OCI-LY3 (cell line): ENCODE data around the gene PML.

Experiments
- H2AFZ ChIP-seq: fragments of 200-600, 300-600 bp; shearing (Covaris generic); 2 replicates; pipeline ENCODE4 v1.6.0; 2014; ENCODE audit warnings: antibody characterized with exemption, low read depth, low read length
- H3K27ac ChIP-seq: fragments of 200-600, 300-600 bp; sonication (generic); 2 replicates; pipeline ENCODE4 v1.5.1; 2014; ENCODE audit warnings: mild to moderate bottlenecking, low read length, moderate library complexity, mixed read lengths
- H3K27me3 ChIP-seq: fragments of 200-600, 300-600 bp; sonication (generic); 2 replicates; pipeline ENCODE4 v1.6.1; 2014; ENCODE audit warnings: low read depth, low read length, mixed read lengths
- H3K36me3 ChIP-seq: fragments of 200-600, 300-600 bp; sonication (generic); replicated peaks from 2 replicates; pipeline ENCODE3; 2014; ENCODE audit warnings: low read depth, low read length, mixed read lengths
- H3K4me1 ChIP-seq: fragments of 300-600, 200-600 bp; sonication (generic); 2 replicates; pipeline ENCODE4 v1.6.1; 2014; ENCODE audit warnings: low read length, mixed read lengths
- H3K4me2 ChIP-seq: fragments of 200-600, 300-600 bp; sonication (generic); 2 replicates; pipeline ENCODE4 v1.6.1; 2014; ENCODE audit warnings: low read length, mixed read lengths
- H3K4me3 ChIP-seq: fragments of 300-600, 200-600 bp; sonication (generic); 2 replicates; pipeline ENCODE4 v1.5.1; 2014; ENCODE audit warnings: antibody characterized with exemption, mild to moderate bottlenecking, low read length, moderate library complexity
- H3K79me2 ChIP-seq: fragments of 300-600, 200-600 bp; shearing (Covaris generic); 2 replicates; pipeline ENCODE4 v1.6.1; 2014; ENCODE audit warnings: mild to moderate bottlenecking, low read length, mixed read lengths
- H3K9ac ChIP-seq: fragments of 300-600, 200-600 bp; shearing (Covaris generic); 2 replicates; pipeline ENCODE4 v1.6.0; 2014; ENCODE audit warnings: mild to moderate bottlenecking, low read length, moderate library complexity
- H3K9me3 ChIP-seq: fragments of 200-600, 300-600 bp; shearing (Covaris generic); 2 replicates; pipeline ENCODE4 v1.6.1; 2014; ENCODE audit warnings: low read length, mixed read lengths; ENCODE audit not compliant: insufficient read depth
- H4K20me1 ChIP-seq: fragments of 200-600, 300-600 bp; sonication (generic); 2 replicates; pipeline ENCODE4 v1.6.1; 2016; ENCODE audit warnings: low read length, mixed read lengths; ENCODE audit not compliant: insufficient read depth
- EZH2phosphoT487 ChIP-seq: fragments of 200-600 bp; shearing (Covaris generic); IDR thresholded peaks from 2 replicates; pipeline ENCODE4 v1.6.1; 2018; ENCODE audit warnings: antibody characterized with exemption, mixed run types, low read depth
- TF ChIP-seq, protein P1 (sequence below): fragments of 200-600, 300-600 bp; sonication (generic); IDR thresholded peaks from 2 replicates; pipeline ENCODE4 v1.5.1; 2014; ENCODE audit warnings: antibody characterized with exemption, low read length, low read depth

PML gene

DNA sequence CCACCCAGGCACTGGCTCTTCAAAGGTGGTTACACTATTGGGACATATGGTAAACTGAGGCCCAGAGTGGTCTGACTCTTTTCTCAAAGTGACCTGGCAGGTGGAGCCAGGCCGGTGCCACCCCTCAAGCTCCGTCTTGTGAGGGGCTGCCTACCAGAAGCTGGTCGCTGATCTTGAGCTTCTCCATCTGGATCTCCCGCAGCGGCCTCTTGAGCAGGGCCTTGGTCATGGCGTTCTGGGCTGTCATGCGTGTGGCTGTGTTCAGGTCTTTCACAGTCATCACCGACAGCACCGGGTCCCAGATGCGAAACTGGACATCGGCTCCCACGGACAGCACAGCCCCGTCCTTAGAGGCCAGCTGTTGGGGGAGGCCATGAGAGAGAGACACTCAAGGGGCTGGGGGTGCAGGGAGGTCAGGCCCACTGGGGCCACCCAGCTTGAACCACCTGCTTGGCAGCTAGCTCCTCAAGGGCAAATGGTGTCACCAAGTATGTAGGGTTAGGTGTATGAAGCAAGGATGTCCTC lies 6.0 kb upstream of the PML start:
- H3K4me2 ChIP-seq: peak overlapping the region; percentile 51
- H3K27me3 ChIP-seq: no peaks in the 10 kb centered on the region
- H3K4me3 ChIP-seq: no peak overlapping the region
- H3K36me3 ChIP-seq: peaks cover 14% of the 10 kb centered on the region
- H3K9ac ChIP-seq: peak overlapping the region; percentile 55; the same call in 1 of the 2 replicates
- H3K9me3 ChIP-seq: no peaks in the 10 kb centered on the region
- TF ChIP-seq EZH2phosphoT487: no peak
- TF ChIP-seq, protein P1, sequence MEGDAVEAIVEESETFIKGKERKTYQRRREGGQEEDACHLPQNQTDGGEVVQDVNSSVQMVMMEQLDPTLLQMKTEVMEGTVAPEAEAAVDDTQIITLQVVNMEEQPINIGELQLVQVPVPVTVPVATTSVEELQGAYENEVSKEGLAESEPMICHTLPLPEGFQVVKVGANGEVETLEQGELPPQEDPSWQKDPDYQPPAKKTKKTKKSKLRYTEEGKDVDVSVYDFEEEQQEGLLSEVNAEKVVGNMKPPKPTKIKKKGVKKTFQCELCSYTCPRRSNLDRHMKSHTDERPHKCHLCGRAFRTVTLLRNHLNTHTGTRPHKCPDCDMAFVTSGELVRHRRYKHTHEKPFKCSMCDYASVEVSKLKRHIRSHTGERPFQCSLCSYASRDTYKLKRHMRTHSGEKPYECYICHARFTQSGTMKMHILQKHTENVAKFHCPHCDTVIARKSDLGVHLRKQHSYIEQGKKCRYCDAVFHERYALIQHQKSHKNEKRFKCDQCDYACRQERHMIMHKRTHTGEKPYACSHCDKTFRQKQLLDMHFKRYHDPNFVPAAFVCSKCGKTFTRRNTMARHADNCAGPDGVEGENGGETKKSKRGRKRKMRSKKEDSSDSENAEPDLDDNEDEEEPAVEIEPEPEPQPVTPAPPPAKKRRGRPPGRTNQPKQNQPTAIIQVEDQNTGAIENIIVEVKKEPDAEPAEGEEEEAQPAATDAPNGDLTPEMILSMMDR: no peak
- peaks cover 27% of the 10 kb centered on the region for H3K79me2 ChIP-seq
- no peaks in the 10 kb centered on the region for H4K20me1 ChIP-seq
- peak overlapping the region; percentile 91 for H3K27ac ChIP-seq
- peaks cover 79% of the 10 kb centered on the region for H3K4me1 ChIP-seq
- no peak overlapping the region for H2AFZ ChIP-seq

DNA sequence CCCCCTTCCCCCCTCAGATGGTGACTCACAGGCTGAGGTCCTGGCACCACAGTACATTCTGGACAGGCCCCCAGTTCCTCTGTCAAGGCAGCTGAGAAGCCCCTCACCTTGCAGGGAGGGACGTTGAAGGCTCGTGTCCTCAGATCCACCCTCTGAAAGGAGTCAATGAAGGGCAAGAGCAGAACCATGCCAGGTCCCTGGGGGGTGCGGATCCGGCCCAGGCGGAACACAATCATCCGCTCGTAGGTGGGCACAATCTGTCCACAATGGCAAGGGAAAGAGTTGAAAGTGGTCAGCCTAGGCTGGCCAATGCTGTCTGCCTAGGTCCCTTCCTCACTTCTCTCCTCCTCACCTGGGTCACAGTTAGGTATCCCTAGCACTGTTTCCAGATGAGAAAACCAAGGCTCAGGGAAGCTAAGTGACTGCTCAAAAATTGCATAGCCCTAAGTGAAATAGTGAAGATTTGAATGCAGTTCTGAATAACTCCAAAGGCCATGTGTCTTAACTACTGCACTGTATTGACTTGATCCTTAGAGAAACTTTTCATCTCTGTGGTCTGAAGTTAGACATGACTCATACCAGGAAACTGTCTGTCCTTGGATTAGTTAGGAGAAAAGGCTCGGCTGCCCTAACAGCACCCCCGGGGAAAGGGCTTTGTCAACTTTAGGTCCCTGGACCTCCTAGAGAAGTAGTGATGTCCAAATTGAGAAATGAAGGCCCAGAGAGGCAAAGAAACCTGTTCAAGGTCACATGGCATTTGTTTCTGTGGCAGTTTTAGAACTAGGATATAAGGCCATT lies 5.3 kb upstream of the PML start:
- Histone ChIP-seq H2AFZ (no peak overlapping the region), H3K79me2 (peaks cover 31% of the 10 kb centered on the region), H3K27me3 (no peaks in the 10 kb centered on the region), H3K27ac (peak overlapping the region; percentile 91), H3K4me2 (peak overlapping the region; percentile 51), H4K20me1 (no peaks in the 10 kb centered on the region), H3K4me3 (no peak overlapping the region), H3K9me3 (no peaks in the 10 kb centered on the region), H3K9ac (peak overlapping the region; percentile 55; the same call in 1 of the 2 replicates), H3K36me3 (peaks cover 9% of the 10 kb centered on the region), H3K4me1 (peaks cover 85% of the 10 kb centered on the region)
- no peak for TF ChIP-seq EZH2phosphoT487
- TF ChIP-seq, protein P1: no peak

DNA sequence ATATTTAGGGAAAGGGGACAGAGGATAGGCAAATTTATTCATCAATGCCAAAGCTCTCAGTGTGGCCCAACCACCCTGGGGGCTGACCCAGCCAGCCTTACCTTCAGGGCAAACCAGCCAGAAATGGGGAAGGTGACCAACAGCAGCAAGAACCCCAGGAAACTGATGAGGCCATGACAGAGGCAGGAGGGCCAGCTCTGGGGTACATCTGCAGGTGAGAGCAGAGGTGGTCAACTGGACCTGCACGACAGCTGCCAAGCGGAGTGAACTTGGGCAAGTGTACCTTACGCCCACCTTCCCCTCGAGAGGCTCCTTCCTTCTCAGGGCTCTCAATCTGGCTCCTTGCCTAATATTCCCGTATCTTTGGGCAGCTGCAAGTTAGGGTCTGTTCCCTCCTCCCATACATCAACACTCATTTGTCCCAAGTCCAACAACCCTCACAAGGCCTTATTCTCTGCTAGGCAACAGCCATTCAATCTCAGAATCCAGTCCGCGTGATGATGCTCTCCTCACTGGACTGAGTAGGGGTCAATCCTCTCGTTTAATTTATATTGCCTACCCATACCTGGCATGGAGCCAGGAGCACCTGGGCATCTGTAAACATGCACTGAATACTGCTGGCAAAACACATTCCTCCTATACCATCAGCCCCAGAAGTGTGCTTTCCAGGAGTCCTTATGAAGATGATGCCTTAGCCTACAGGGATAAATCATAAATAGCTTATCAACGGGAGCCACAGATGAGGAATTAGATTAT lies 4.1 kb upstream of the PML start:
- Histone ChIP-seq H2AFZ (no peak overlapping the region), H3K27me3 (no peaks in the 10 kb centered on the region), H3K79me2 (peaks cover 41% of the 10 kb centered on the region), H3K9ac (peak overlapping the region; percentile 76; the same call in 1 of the 2 replicates), H3K4me2 (peak overlapping the region; percentile 89), H3K4me1 (peaks cover 76% of the 10 kb centered on the region), H3K36me3 (peaks cover 5% of the 10 kb centered on the region), H3K9me3 (no peaks in the 10 kb centered on the region), H4K20me1 (no peaks in the 10 kb centered on the region), H3K27ac (peak overlapping the region; percentile 91), H3K4me3 (peak overlapping the region; percentile 88)
- TF ChIP-seq EZH2phosphoT487: no peak
- TF ChIP-seq, protein P1: no peak

DNA sequence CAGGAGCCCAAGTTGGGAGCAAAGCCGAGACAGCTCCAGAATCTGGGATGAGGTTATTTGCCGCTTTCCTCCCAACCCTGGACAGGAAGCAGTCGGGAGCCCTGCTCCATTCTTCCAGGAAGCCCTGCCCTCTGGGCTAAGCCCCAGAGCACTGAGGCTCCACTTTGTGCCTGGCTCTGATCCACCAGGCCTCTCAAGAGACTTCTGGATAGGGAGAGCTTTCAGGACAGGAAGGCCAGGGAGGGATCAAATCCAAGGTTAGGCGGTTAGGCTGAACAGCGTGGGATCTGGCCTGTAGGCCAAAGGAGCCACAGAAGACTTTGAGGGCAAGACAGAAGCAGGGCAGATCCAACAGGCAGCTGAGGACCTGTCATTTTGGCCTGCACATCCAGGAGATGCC lies 3.3 kb upstream of the PML start:
- Histone ChIP-seq H3K9ac (peak overlapping the region; percentile 76), H3K27me3 (no peaks in the 10 kb centered on the region), H3K79me2 (peaks cover 49% of the 10 kb centered on the region), H3K9me3 (no peaks in the 10 kb centered on the region), H3K27ac (peak overlapping the region; percentile 91), H4K20me1 (peaks cover 4% of the 10 kb centered on the region; the same call in 1 of the 2 replicates), H2AFZ (no peak overlapping the region), H3K4me3 (peak overlapping the region; percentile 88), H3K4me2 (peak overlapping the region; percentile 89), H3K4me1 (peaks cover 77% of the 10 kb centered on the region), H3K36me3 (peaks cover 8% of the 10 kb centered on the region)
- no peak for TF ChIP-seq EZH2phosphoT487
- TF ChIP-seq, protein P1: no peak
